ENCODE results near the gene NKX2-3. TPM values are rescaled to one million over a fixed set of nuclear protein-coding genes. Genes with fewer than 3 reads are reported as not detected.

The NKX2-3 gene
- total and polyA plus RNA-seq, 9 of the 15 experiments (the other 6 are each of a cell fraction or from before 2014, with no cell fraction given), result not detected

DNA sequence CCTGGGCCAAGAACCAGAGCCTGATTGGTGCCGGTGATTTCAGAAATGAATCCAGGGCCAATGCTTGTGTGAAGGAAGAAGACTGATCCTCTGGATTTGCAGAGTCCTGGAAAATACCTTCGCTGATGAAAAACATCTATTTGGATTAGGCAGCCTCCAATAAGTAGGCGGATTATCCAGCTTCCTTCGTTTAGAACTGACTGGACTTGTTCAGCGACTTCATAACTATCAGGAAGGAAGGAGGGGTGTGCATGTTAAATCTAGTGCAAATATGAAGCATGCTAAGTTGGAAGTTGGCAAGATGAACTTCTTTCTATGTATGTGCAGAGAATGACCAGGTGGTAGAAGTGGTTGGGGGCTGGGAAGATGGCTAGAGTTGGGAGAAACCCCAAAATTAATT lies 41.0 kb downstream of the NKX2-3 start:
- BruUV-seq (replicated peaks), result no TSS peak
- Histone ChIP-seq H3K27ac (ENCODE audit: extremely low read depth, low read depth, low read length) (no peak overlapping the region), H2AFZ (ENCODE audit: low read depth, low read length) (no peak overlapping the region), H3K9me3 (replicated peaks; ENCODE audit: control insufficient read depth, insufficient read depth, low read depth, low read length) (no peaks in the 10 kb centered on the region), H3K9ac (ENCODE audit: insufficient read depth in 1 of 2, low read depth in 2 of 2, low read length in 2 of 2) (no peak overlapping the region), H3K79me2 (ENCODE audit: control insufficient read depth, insufficient read depth, low read length) (no peaks in the 10 kb centered on the region), H3K4me2 (ENCODE audit: insufficient read depth, low read length) (no peak overlapping the region), H3K36me3 (ENCODE audit: control insufficient read depth, insufficient read depth, low read length) (no peaks in the 10 kb centered on the region), H3K4me3 (no peak overlapping the region), H3K4me1 (replicated peaks in 1 of 2; ENCODE audit: control insufficient read depth in 2 of 2, insufficient read depth in 2 of 2, low read length in 2 of 2) (no peaks in the 10 kb centered on the region; a peak in 1 of 5 replicates), H3K9me1 (ENCODE audit: control insufficient read depth, insufficient read depth, low read length) (no peaks in the 10 kb centered on the region), H4K20me1 (replicated peaks; ENCODE audit: control insufficient read depth, insufficient read depth, low read length) (no peaks in the 10 kb centered on the region), H3K27me3 (ENCODE audit: control insufficient read depth in 2 of 2, insufficient read depth in 2 of 2, low read length in 2 of 2) (peaks cover 6 to 26% of the 10 kb centered on the region in 2 experiments)
- DNase-seq (ENCODE audit: extremely low read depth in 1 of 4, low spot score in 3 of 4), result no peak
- POLR2A ChIA-PET, result no interaction called here
- ATAC-seq, result no peak
- TF ChIP-seq GABPB2 (CRISPR knock-in tag; conservative IDR thresholded peaks at IDR 0.05) (no peak), ERF (CRISPR knock-in tag; IDR thresholded peaks at IDR 0.05) (no peak), ZNF217 (CRISPR knock-in tag; IDR thresholded peaks at IDR 0.05) (no peak), CREM (IDR thresholded peaks at IDR 0.05; ENCODE audit: low read depth) (no peak), FOXK2 (conservative IDR thresholded peaks at IDR 0.05 in 1 of 2, IDR thresholded peaks at IDR 0.05 in 1 of 2; ENCODE audit: low read depth in 2 of 2) (no peak), ZNF507 (tag; conservative IDR thresholded peaks at IDR 0.05) (no peak), STAG1 (CRISPR knock-in tag; IDR thresholded peaks at IDR 0.05; ENCODE audit: borderline replicate concordance) (no peak), ZNF76 (CRISPR knock-in tag; IDR thresholded peaks at IDR 0.05; ENCODE audit: borderline replicate concordance) (no peak), BRD4 (IDR thresholded peaks at IDR 0.05) (no peak), POLR2B (IDR thresholded peaks at IDR 0.05; ENCODE audit: low read depth, partially characterized antibody) (no peak), ZKSCAN3 (CRISPR knock-in tag; IDR thresholded peaks at IDR 0.05) (no peak), SP1 (CRISPR knock-in tag; IDR thresholded peaks at IDR 0.05) (no peak), HMGN3 (IDR thresholded peaks at IDR 0.05; ENCODE audit: borderline replicate concordance, extremely low read depth, insufficient read length, low read depth, low read length) (no peak), CBX5 (IDR thresholded peaks at IDR 0.05; ENCODE audit: borderline replicate concordance, low read depth) (no peak), BDP1 (IDR thresholded peaks at IDR 0.05; ENCODE audit: insufficient read depth, insufficient read length) (no peak), ADNP (tag; IDR thresholded peaks at IDR 0.05) (no peak), GATAD2B (IDR thresholded peaks at IDR 0.05; ENCODE audit: borderline replicate concordance) (no peak), HCFC1 (IDR thresholded peaks at IDR 0.05; ENCODE audit: low read depth, low read length) (no peak)
- TF ChIP-seq, protein P1, sequence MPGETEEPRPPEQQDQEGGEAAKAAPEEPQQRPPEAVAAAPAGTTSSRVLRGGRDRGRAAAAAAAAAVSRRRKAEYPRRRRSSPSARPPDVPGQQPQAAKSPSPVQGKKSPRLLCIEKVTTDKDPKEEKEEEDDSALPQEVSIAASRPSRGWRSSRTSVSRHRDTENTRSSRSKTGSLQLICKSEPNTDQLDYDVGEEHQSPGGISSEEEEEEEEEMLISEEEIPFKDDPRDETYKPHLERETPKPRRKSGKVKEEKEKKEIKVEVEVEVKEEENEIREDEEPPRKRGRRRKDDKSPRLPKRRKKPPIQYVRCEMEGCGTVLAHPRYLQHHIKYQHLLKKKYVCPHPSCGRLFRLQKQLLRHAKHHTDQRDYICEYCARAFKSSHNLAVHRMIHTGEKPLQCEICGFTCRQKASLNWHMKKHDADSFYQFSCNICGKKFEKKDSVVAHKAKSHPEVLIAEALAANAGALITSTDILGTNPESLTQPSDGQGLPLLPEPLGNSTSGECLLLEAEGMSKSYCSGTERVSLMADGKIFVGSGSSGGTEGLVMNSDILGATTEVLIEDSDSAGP (CRISPR knock-in tag; IDR thresholded peaks at IDR 0.05), result no peak
- TF ChIP-seq, protein P2, sequence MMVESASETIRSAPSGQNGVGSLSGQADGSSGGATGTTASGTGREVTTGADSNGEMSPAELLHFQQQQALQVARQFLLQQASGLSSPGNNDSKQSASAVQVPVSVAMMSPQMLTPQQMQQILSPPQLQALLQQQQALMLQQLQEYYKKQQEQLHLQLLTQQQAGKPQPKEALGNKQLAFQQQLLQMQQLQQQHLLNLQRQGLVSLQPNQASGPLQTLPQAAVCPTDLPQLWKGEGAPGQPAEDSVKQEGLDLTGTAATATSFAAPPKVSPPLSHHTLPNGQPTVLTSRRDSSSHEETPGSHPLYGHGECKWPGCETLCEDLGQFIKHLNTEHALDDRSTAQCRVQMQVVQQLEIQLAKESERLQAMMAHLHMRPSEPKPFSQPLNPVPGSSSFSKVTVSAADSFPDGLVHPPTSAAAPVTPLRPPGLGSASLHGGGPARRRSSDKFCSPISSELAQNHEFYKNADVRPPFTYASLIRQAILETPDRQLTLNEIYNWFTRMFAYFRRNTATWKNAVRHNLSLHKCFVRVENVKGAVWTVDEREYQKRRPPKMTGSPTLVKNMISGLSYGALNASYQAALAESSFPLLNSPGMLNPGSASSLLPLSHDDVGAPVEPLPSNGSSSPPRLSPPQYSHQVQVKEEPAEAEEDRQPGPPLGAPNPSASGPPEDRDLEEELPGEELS (CRISPR knock-in tag; IDR thresholded peaks at IDR 0.05; ENCODE audit: borderline replicate concordance), result no peak
- 13% methylated on average over 5 of the region's 5 CpGs for WGBS (ENCODE audit: insufficient coverage, low coverage, missing lambda C conversion rate)
- in situ Hi-C loops (cut with MboI) (no loop called here), intact Hi-C loops (cut with micrococcal nuclease) (no loop called here)
- CTCF ChIA-PET (ENCODE audit: low intra/inter-chr PET ratio), result interaction anchor here (0.6 kb wide), 1 partner anchor 10 kb away, joined by 4 read pairs; no protein-coding TSS in a partner anchor
- FAIRE-seq, result no peak
